Stimulated activated effector memory CD8-positive, alpha-beta T cell treated with anti-CD3 and anti-CD28 coated beads, Interleukin-12 subunit alpha, Interleukin-12 subunit beta, amount 100 ng/mL, for 72 hours (primary cell): ENCODE results near the gene DNAJC27.
A peak's percentile ranks its signal among the peaks of the same experiment; 100 is the strongest.

Experiments used
- ATAC-seq: fragments of 150-1000 bp; cut with Tn5 transposase; 2 replicates; pipeline ENCODE4 v1.10.0; 2021
- DNase-seq, 2 donors: peaks; one replicate each; pipeline ENCODE4 v3.0.0; 2021 to 2022; ENCODE audit warnings: low spot score in 2 of 2
- H3K27ac Mint-ChIP-seq: one replicate; pipeline ENCODE4 v1.8.0; 2022; ENCODE audit warnings: mild to moderate bottlenecking, mixed read lengths
- H3K36me3 Mint-ChIP-seq: one replicate; pipeline ENCODE4 v1.8.0; 2022; ENCODE audit warnings: mild to moderate bottlenecking, mixed read lengths
- H3K4me1 Mint-ChIP-seq: one replicate; pipeline ENCODE4 v1.8.0; 2022; ENCODE audit warnings: mixed read lengths
- H3K4me3 Mint-ChIP-seq: one replicate; pipeline ENCODE4 v1.8.0; 2022; ENCODE audit warnings: mild to moderate bottlenecking, mixed read lengths
- H3K9me3 Mint-ChIP-seq: one replicate; pipeline ENCODE4 v1.8.0; 2022; ENCODE audit warnings: mixed read lengths

DNAJC27 gene

GRCh38 chr2:24924266-24924665, 47.5 kb downstream of the DNAJC27 start:
- H3K27ac Mint-ChIP-seq, result no peak overlapping the region
- H3K4me3 Mint-ChIP-seq, result no peak overlapping the region
- DNase-seq (no peak), ATAC-seq (no peak)
- peaks cover 9% of the 10 kb centered on the region for H3K4me1 Mint-ChIP-seq
- H3K36me3 Mint-ChIP-seq, result peaks cover 2% of the 10 kb centered on the region
- H3K9me3 Mint-ChIP-seq, result no peaks in the 10 kb centered on the region

- H3K4me1 Mint-ChIP-seq, result peaks cover 21% of the 10 kb centered on the region
- H3K4me3 Mint-ChIP-seq, result no peak overlapping the region
- H3K36me3 Mint-ChIP-seq, result peaks cover 6% of the 10 kb centered on the region
- ATAC-seq, result no peak
- no peaks in the 10 kb centered on the region for H3K9me3 Mint-ChIP-seq
- H3K27ac Mint-ChIP-seq, result peak overlapping the region; percentile 72
- DNase-seq, result no peak
Measured at GRCh38 chr2:24923106-24923505, 48.6 kb downstream of the DNAJC27 start.

GRCh38 chr2:24922556-24922955, 49.2 kb downstream of the DNAJC27 start:
- H3K4me3 Mint-ChIP-seq, result no peak overlapping the region
- H3K9me3 Mint-ChIP-seq, result no peaks in the 10 kb centered on the region
- ATAC-seq (no peak), DNase-seq (no peak)
- peak overlapping the region; percentile 72 for H3K27ac Mint-ChIP-seq
- peaks cover 27% of the 10 kb centered on the region for H3K4me1 Mint-ChIP-seq
- H3K36me3 Mint-ChIP-seq, result peaks cover 10% of the 10 kb centered on the region

- H3K27ac Mint-ChIP-seq, result peak overlapping the region; percentile 48
- DNase-seq, result peak in 1 of 2 donors; percentile 56
Measured at GRCh38 chr2:24920809-24921441, 50.8 kb downstream of the DNAJC27 start.

GRCh38 chr2:24920098-24920808, 51.5 kb downstream of the DNAJC27 start, which contains the start of gene ADCY3:
ADCY3 (minus strand) TSS chr2:24920237; CDS start chr2:24918987, 1,250 bp downstream.
- peaks cover 38% of the 10 kb centered on the region for H3K4me1 Mint-ChIP-seq
- peaks cover 21% of the 10 kb centered on the region for H3K36me3 Mint-ChIP-seq
- H3K9me3 Mint-ChIP-seq, result no peaks in the 10 kb centered on the region
- DNase-seq (peak; percentile 46 to 84), ATAC-seq (peak; percentile 67)
- peak within 1 kb of the TSS; percentile 85 for H3K4me3 Mint-ChIP-seq
- peak within 1 kb of the TSS; percentile 84 for H3K27ac Mint-ChIP-seq

More at GRCh38 chr2:24920809-24921441, 50.8 kb downstream of the DNAJC27 start:
- no peak for ATAC-seq
- Mint-ChIP-seq H3K36me3 (peaks cover 18% of the 10 kb centered on the region), H3K9me3 (no peaks in the 10 kb centered on the region), H3K4me3 (peak overlapping the region; percentile 64), H3K4me1 (peaks cover 38% of the 10 kb centered on the region)

- H3K27ac Mint-ChIP-seq, result peak overlapping the region; percentile 84
- DNase-seq (peak; percentile 25 to 65), ATAC-seq (peak; percentile 33)
- peak overlapping the region; percentile 85 for H3K4me3 Mint-ChIP-seq
- H3K36me3 Mint-ChIP-seq, result peaks cover 26% of the 10 kb centered on the region
- H3K4me1 Mint-ChIP-seq, result peaks cover 44% of the 10 kb centered on the region
- H3K9me3 Mint-ChIP-seq, result no peaks in the 10 kb centered on the region
Measured at GRCh38 chr2:24919506-24920097, 52.2 kb downstream of the DNAJC27 start.

GRCh38 chr2:24919037-24919505, 52.7 kb downstream of the DNAJC27 start:
- H3K27ac Mint-ChIP-seq, result peak overlapping the region; percentile 84
- no peaks in the 10 kb centered on the region for H3K9me3 Mint-ChIP-seq
- H3K4me3 Mint-ChIP-seq, result peak overlapping the region; percentile 85
- DNase-seq (peak; percentile 32 to 76), ATAC-seq (peak; percentile 45)
- peaks cover 49% of the 10 kb centered on the region for H3K4me1 Mint-ChIP-seq
- H3K36me3 Mint-ChIP-seq, result peaks cover 28% of the 10 kb centered on the region

GRCh38 chr2:24918326-24919036, 53.3 kb downstream of the DNAJC27 start:
- DNase-seq, result no peak
- Mint-ChIP-seq H3K9me3 (no peaks in the 10 kb centered on the region), H3K27ac (peak overlapping the region; percentile 84), H3K36me3 (peaks cover 28% of the 10 kb centered on the region), H3K4me1 (peaks cover 51% of the 10 kb centered on the region), H3K4me3 (peak overlapping the region; percentile 85)
- no peak for ATAC-seq

GRCh38 chr2:24917731-24918325, 53.9 kb downstream of the DNAJC27 start:
- Mint-ChIP-seq H3K36me3 (peaks cover 35% of the 10 kb centered on the region), H3K9me3 (no peaks in the 10 kb centered on the region), H3K4me1 (peaks cover 51% of the 10 kb centered on the region), H3K4me3 (peak overlapping the region; percentile 85), H3K27ac (peak overlapping the region; percentile 23)
- ATAC-seq (no peak), DNase-seq (no peak)

- H3K4me1 Mint-ChIP-seq, result peaks cover 54% of the 10 kb centered on the region
- H3K36me3 Mint-ChIP-seq, result peaks cover 38% of the 10 kb centered on the region
- peak overlapping the region; percentile 23 for H3K27ac Mint-ChIP-seq
- no peaks in the 10 kb centered on the region for H3K9me3 Mint-ChIP-seq
- DNase-seq (peak; percentile 35 to 76), ATAC-seq (peak; percentile 82)
- peak overlapping the region; percentile 85 for H3K4me3 Mint-ChIP-seq
Measured at GRCh38 chr2:24917086-24917485, 54.7 kb downstream of the DNAJC27 start.

- Mint-ChIP-seq H3K4me1 (peaks cover 53% of the 10 kb centered on the region), H3K36me3 (peaks cover 50% of the 10 kb centered on the region), H3K4me3 (no peak overlapping the region), H3K9me3 (no peaks in the 10 kb centered on the region), H3K27ac (no peak overlapping the region)
- DNase-seq (no peak), ATAC-seq (no peak)
Measured at GRCh38 chr2:24915796-24916195, 56.0 kb downstream of the DNAJC27 start.

- Mint-ChIP-seq H3K4me3 (no peak overlapping the region), H3K36me3 (peaks cover 56% of the 10 kb centered on the region), H3K27ac (peak overlapping the region; percentile 43), H3K4me1 (peaks cover 51% of the 10 kb centered on the region), H3K9me3 (no peaks in the 10 kb centered on the region)
- no peak for DNase-seq
- no peak for ATAC-seq
Measured at GRCh38 chr2:24915175-24915574, 56.6 kb downstream of the DNAJC27 start.

- Mint-ChIP-seq H3K4me1 (peaks cover 55% of the 10 kb centered on the region), H3K27ac (peak overlapping the region; percentile 43), H3K4me3 (no peak overlapping the region), H3K36me3 (peaks cover 60% of the 10 kb centered on the region), H3K9me3 (no peaks in the 10 kb centered on the region)
- ATAC-seq, result no peak
- no peak for DNase-seq
Measured at GRCh38 chr2:24914713-24915112, 57.0 kb downstream of the DNAJC27 start.

- DNase-seq (no peak), ATAC-seq (no peak)
- Mint-ChIP-seq H3K27ac (no peak overlapping the region), H3K4me3 (no peak overlapping the region), H3K4me1 (peaks cover 58% of the 10 kb centered on the region), H3K9me3 (no peaks in the 10 kb centered on the region), H3K36me3 (peaks cover 58% of the 10 kb centered on the region)
Measured at GRCh38 chr2:24913911-24914310, 57.8 kb downstream of the DNAJC27 start.

GRCh38 chr2:24912986-24913385, 58.8 kb downstream of the DNAJC27 start:
- Mint-ChIP-seq H3K4me1 (peaks cover 52% of the 10 kb centered on the region), H3K9me3 (no peaks in the 10 kb centered on the region), H3K27ac (no peak overlapping the region), H3K36me3 (peaks cover 57% of the 10 kb centered on the region), H3K4me3 (no peak overlapping the region)
- no peak for ATAC-seq
- no peak for DNase-seq
